GM06990 (cell line): ENCODE data around the gene TAC3.

ENCODE experiments used
- DNase-seq: peaks from one replicate; pipeline ENCODE4 v3.0.0-alpha.2; 2011; ENCODE audit not compliant: insufficient read length; ENCODE audit errors: extremely low read depth
- H3K27me3 ChIP-seq: replicated peaks from 2 replicates; pipeline ENCODE4 v1.6.0; 2011; ENCODE audit warnings: low read length; ENCODE audit not compliant: control insufficient read depth, insufficient read depth
- H3K36me3 ChIP-seq: 2 replicates; pipeline ENCODE4 v1.5.1; 2011; ENCODE audit warnings: low read length; ENCODE audit not compliant: control insufficient read depth, insufficient read depth
- H3K4me3 ChIP-seq: replicated peaks from 2 replicates; pipeline ENCODE4 v1.5.1; 2011; ENCODE audit warnings: low read depth, mild to moderate bottlenecking, control low read depth, low read length
- CTCF ChIP-seq: IDR thresholded peaks from 2 replicates; pipeline ENCODE4 v1.5.1; 2011; ENCODE audit warnings: low read length, control low read depth, mild to moderate bottlenecking, inconsistent platforms; ENCODE audit not compliant: insufficient read depth, poor library complexity, severe bottlenecking

The TAC3 gene

DNA sequence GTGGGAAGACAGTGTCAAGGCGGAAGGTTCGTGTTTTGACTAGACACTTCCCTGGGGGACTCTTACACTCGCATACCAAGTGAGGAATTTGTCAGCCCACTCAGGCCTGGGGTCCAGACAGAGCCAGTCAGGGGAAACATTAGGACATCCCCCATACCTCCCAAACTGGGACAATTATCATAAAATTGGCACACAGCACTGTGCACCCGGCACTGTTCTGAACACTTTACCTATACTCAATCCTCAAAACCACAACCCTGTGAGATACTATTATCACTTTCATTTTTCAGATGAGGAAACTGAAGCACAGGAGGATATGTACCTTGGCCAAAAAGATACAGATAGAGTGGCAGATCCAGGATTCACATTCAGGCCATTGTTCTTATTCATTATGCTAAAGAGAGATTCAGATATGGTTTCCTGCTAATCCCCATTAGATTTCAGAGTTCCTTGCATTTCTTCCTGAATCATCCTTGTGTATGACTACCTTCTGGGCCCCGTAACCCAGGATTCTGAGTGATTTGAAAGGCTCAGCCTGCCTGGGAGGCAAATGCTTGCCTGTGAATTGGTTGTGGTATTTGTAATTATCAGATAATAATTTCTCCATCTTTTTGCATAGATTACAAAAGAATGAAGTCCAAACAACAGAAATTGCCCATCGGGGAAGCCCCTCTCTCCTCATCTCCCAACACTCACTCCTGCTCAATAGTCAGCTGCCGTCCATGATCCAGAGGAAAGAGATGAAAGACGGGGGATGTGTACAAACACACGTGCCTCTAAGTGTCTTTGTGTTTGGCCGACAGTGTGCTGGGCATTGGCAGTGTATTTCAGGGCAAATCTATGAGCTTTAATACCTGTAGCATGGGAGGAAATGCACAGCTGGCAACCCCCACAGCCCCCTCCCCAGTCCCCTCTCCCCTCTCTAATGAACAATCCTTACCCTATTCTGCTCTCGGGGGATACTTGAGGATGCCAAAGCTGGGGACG, 4.6 kb downstream of the TAC3 start:
- TF ChIP-seq CTCF: no peak
- H3K36me3 ChIP-seq: no peaks in the 10 kb centered on the region
- DNase-seq: no peak
- H3K27me3 ChIP-seq: no peaks in the 10 kb centered on the region
- H3K4me3 ChIP-seq: no peak overlapping the region

- no peak for DNase-seq
- Histone ChIP-seq H3K36me3 (no peaks in the 10 kb centered on the region), H3K27me3 (no peaks in the 10 kb centered on the region), H3K4me3 (no peak overlapping the region)
- TF ChIP-seq CTCF: no peak
Observed at GRCh38 chr12:57010627-57011247, 5.6 kb downstream of the TAC3 start.

DNA sequence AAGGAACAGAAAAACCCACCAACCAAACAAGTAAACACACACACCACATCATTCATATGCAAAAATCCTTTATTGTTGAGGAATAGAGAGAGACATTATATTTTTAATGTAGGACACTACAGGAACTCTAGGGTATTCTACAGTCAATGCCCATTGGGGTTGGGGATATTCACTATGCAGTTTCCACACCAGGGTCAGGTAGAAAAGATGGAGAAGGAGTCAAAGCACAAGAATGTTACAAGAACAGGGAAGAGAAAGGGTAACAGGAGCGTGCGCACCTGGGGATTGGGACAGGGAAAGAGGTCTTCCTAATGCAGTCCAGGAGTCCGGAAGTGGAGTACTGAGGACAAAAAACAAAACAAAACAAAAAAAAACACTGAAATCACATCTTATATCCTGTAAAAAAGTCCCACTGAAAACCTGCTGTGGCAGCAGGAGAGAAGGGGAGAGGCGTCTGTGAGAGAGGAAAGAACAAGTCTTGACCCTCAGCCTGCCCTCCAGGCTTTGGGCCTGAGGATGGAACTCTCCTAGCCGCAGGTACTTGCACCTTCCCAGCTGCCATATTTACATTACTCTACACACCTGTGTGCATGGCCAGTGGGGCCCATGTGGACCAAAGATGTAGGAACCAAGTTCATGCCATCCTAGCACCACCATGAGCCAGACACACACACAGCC, 6.2 kb downstream of the TAC3 start:
- Histone ChIP-seq H3K27me3 (no peaks in the 10 kb centered on the region), H3K36me3 (no peaks in the 10 kb centered on the region), H3K4me3 (no peak overlapping the region)
- DNase-seq: no peak
- TF ChIP-seq CTCF: no peak

DNA sequence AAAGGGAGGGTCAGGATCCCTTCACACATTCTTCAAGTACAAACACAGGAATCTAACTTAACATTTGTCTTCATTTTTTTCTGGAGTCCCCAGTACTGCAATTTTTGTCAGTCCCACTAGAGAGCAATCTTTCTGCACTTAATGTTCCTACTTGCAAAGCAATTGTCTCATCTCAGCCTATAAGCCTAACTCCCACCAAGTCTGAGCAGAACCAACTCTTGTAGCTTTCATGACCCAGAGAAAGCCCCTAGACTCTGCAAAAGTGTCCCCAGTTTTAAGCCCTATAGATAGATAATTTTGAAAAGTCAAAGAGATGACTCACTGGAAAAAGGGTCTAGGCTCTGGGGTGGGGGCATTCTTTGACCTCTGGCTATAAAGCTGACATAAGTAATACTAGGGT, 8.2 kb downstream of the TAC3 start:
- Histone ChIP-seq H3K4me3 (no peak overlapping the region), H3K36me3 (peaks cover 6% of the 10 kb centered on the region), H3K27me3 (no peaks in the 10 kb centered on the region)
- peak; percentile 66 for TF ChIP-seq CTCF
- no peak for DNase-seq

DNA sequence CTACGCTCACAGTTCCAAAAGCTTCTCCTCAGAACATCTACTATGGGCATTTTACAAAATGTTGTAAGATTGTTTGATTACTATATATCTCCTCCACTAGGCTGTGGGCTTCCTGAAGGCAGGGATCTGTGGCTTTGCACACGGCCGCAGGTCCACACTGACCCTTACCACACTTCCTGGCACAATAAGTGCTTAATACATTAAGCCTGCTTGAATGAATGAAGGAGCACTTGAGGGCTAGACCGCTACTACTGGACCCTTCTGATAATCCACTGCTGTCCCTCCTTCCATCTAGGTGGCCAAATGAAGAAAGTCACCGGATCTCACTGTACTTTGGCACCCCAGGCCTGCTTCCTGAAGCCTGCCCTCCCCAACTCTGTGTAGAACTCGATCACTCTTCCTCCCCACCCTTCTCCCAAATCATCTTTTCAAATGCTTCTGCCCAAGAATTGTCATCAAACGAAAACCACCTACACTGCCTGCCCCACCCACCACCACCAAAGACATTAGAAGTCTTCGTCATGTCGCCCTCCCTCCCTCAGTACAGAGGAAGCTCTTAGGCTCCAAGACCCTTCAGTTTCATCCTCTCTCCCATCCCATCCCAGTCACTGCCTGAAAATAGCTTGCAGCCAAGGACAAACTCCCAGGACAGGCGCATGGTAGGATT, 9.4 kb downstream of the TAC3 start:
- no peak for DNase-seq
- Histone ChIP-seq H3K4me3 (peak overlapping the region; percentile 54), H3K36me3 (peaks cover 11% of the 10 kb centered on the region), H3K27me3 (no peaks in the 10 kb centered on the region)
- TF ChIP-seq CTCF: no peak
